Measurements from ENCODE around the gene FAM177A1.

DNA sequence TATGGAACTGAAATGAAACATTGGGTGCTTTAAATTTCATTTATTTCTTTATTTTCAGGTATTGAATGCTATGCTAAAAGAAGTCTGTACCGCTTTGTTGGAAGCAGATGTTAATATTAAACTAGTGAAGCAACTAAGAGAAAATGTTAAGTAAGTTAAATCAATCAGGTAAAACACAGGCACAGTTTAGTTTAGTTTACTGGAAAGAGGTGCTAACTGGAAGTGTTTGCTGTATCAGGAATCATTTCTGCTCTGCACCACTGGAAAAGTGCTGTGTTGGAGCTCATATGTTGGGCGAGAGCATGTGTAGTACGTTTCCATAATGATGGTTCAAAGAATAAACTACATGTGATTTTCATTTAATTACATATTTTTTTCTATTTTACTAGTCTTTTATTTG is 46.6 kb upstream of the FAM177A1 start:
- TF ChIP-seq, protein P1, sequence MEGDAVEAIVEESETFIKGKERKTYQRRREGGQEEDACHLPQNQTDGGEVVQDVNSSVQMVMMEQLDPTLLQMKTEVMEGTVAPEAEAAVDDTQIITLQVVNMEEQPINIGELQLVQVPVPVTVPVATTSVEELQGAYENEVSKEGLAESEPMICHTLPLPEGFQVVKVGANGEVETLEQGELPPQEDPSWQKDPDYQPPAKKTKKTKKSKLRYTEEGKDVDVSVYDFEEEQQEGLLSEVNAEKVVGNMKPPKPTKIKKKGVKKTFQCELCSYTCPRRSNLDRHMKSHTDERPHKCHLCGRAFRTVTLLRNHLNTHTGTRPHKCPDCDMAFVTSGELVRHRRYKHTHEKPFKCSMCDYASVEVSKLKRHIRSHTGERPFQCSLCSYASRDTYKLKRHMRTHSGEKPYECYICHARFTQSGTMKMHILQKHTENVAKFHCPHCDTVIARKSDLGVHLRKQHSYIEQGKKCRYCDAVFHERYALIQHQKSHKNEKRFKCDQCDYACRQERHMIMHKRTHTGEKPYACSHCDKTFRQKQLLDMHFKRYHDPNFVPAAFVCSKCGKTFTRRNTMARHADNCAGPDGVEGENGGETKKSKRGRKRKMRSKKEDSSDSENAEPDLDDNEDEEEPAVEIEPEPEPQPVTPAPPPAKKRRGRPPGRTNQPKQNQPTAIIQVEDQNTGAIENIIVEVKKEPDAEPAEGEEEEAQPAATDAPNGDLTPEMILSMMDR (IDR thresholded peaks at IDR 0.05) = no peak
- TF ChIP-seq POLR2A (IDR thresholded peaks at IDR 0.05) = no peak

Data from heart left ventricle (tissue), 13 donors.